HepG2 (cell line): ENCODE measurements around the gene CUL9. TPM values are rescaled to one million over a fixed set of nuclear protein-coding genes. Genes with fewer than 3 reads are reported as not detected.

Experiments
- CERS6 ChIP-seq: sonication (generic); formaldehyde crosslinking; IDR thresholded peaks from 2 replicates; pipeline ENCODE4 v1.5.0; 2020; ENCODE audit warnings: missing genetic modification reagents
- EED ChIP-seq: sonication (generic); formaldehyde crosslinking; IDR thresholded peaks from 2 replicates; pipeline ENCODE4 v1.5.0; 2020; ENCODE audit warnings: mild to moderate bottlenecking, missing genetic modification reagents
- GZF1 ChIP-seq: sonication (generic); formaldehyde crosslinking; IDR thresholded peaks from 2 replicates; pipeline ENCODE4 v1.5.1; 2020; ENCODE audit warnings: mild to moderate bottlenecking, missing genetic modification reagents
- KAT8 ChIP-seq: IDR thresholded peaks from 2 replicates; pipeline ENCODE4 v1.6.1; 2016; ENCODE audit warnings: missing genetic modification reagents, missing compliant biosample characterization
- KDM5B ChIP-seq: sonication (generic); formaldehyde crosslinking; IDR thresholded peaks from 2 replicates; pipeline ENCODE4 v1.4.0; 2020; ENCODE audit warnings: missing genetic modification reagents, mild to moderate bottlenecking, borderline replicate concordance
- LRRFIP1 ChIP-seq: sonication (generic); formaldehyde crosslinking; conservative IDR thresholded peaks from 2 replicates; pipeline ENCODE4 v1.4.0; 2020; ENCODE audit warnings: missing genetic modification reagents
- NFKBIZ ChIP-seq: IDR thresholded peaks from 2 replicates; pipeline ENCODE4 v1.6.1; 2018; ENCODE audit warnings: missing genetic modification reagents, missing compliant biosample characterization
- SOX13 ChIP-seq, 3 experiments: fragments of 450-650 bp in 1 of 3; sonication (generic) in 1 of 3; formaldehyde crosslinking in 1 of 3; IDR thresholded peaks in 2 of 3; conservative IDR thresholded peaks in 1 of 3; 2 replicates each; pipeline versions ENCODE4 v1.5.0 to v1.6.1; 2016 to 2020; ENCODE audit warnings: antibody characterized with exemption in 1 of 3, mild to moderate bottlenecking in 1 of 3, missing compliant biosample characterization in 1 of 3, missing genetic modification reagents in 1 of 3, moderate library complexity in 1 of 3
- SOX6 ChIP-seq, 2 experiments: fragments of 450-650 bp in 1 of 2; sonication (generic) in 1 of 2; formaldehyde crosslinking in 1 of 2; IDR thresholded peaks; 2 replicates each; pipeline versions ENCODE4 v1.4.0 to v1.6.1; 2017 to 2020; ENCODE audit warnings: antibody characterized with exemption in 1 of 2, mild to moderate bottlenecking in 1 of 2, missing genetic modification reagents in 1 of 2
- UBTF ChIP-seq: sonication (generic); formaldehyde crosslinking; IDR thresholded peaks from 2 replicates; pipeline ENCODE4 v1.4.0; 2020; ENCODE audit warnings: mild to moderate bottlenecking, missing genetic modification reagents
- ZMAT3 ChIP-seq: sonication (generic); formaldehyde crosslinking; conservative IDR thresholded peaks from 2 replicates; pipeline ENCODE4 v1.7.0; 2021; ENCODE audit warnings: missing genetic modification reagents
- ZNF562 ChIP-seq: sonication (generic); formaldehyde crosslinking; IDR thresholded peaks from 2 replicates; pipeline ENCODE4 v1.8.0; 2022; ENCODE audit warnings: missing genetic modification reagents, borderline replicate concordance
- ZNF576 ChIP-seq: sonication (generic); formaldehyde crosslinking; IDR thresholded peaks from 2 replicates; pipeline ENCODE4 v1.4.0; 2020; ENCODE audit warnings: mild to moderate bottlenecking, missing genetic modification reagents
- ZNF607 ChIP-seq: sonication (generic); formaldehyde crosslinking; IDR thresholded peaks from 2 replicates; pipeline ENCODE4 v1.5.1; 2020; ENCODE audit warnings: missing genetic modification reagents, mild to moderate bottlenecking, borderline replicate concordance
- ZNF672 ChIP-seq: sonication (generic); formaldehyde crosslinking; IDR thresholded peaks from 2 replicates; pipeline ENCODE4 v1.8.1; 2022; ENCODE audit warnings: missing genetic modification reagents
- ZNF674 ChIP-seq: sonication (generic); formaldehyde crosslinking; IDR thresholded peaks from 2 replicates; pipeline ENCODE4 v1.5.0; 2020; ENCODE audit warnings: low read depth, mild to moderate bottlenecking, missing genetic modification reagents
- ZNF704 ChIP-seq: sonication (generic); formaldehyde crosslinking; IDR thresholded peaks from 2 replicates; pipeline ENCODE4 v1.8.1; 2023; ENCODE audit warnings: mild to moderate bottlenecking, inconsistent platforms, moderate library complexity, missing genetic modification reagents, borderline replicate concordance
- polyA plus RNA-seq, 8 experiments: library from polyadenylated mRNA; depleted of rRNA in 3 of 8; stranded (reverse) in 7 of 8; unstranded in 1 of 8; fragments of >200 nt; fragmentation: Illumina TruSeq in 4 of 8; extraction: Trizol in 4 of 8; gene quantifications; 2 replicates each; pipeline versions ENCODE4 v1.2.1 to v1.2.3, GENCODE V29; 2011 to 2016; ENCODE audit warnings: low read depth in 4 of 8, missing spikeins in 1 of 8, mixed read lengths in 1 of 8; ENCODE audit not compliant: insufficient read depth in 1 of 8
- total RNA-seq, 5 experiments: library from RNA; depleted of rRNA; stranded (reverse); fragments of >200 nt; fragmentation: Illumina TruSeq; extraction: Trizol; gene quantifications; 2 replicates each; pipeline ENCODE4 v1.2.3, GENCODE V29; 2016; ENCODE audit warnings: low read depth in 1 of 5

The CUL9 gene
- total and polyA plus RNA-seq, 2 of the 13 experiments (the other 11 are each of a cell fraction or from before 2014, with no cell fraction given) = 11.4 to 13.7 TPM

- TF ChIP-seq UBTF (peak; percentile 78; the same call in 1 of the 2 replicates), ZNF607 (CRISPR knock-in tag) (peak; percentile 38; the same call in 1 of the 2 replicates), EED (peak; percentile 89), KDM5B (CRISPR knock-in tag) (0 out of 2 replicates have a peak, but pooled peaks have one; percentile 9), ZMAT3 (CRISPR knock-in tag) (0 out of 2 replicates have a peak, but pooled peaks have one; percentile 10), GZF1 (CRISPR knock-in tag) (peak; percentile 18; the same call in 1 of the 2 replicates), KAT8 (CRISPR knock-in tag) (no peak), ZNF576 (no peak), ZNF674 (CRISPR knock-in tag) (0 out of 2 replicates have a peak, but pooled peaks have one; percentile 34), SOX6 (IDR thresholded peaks at IDR 0.05) (no peak), SOX6 (CRISPR knock-in tag; IDR thresholded peaks at IDR 0.05) (no peak), ZNF672 (no peak), LRRFIP1 (CRISPR knock-in tag) (no peak), CERS6 (peak; percentile 49; the same call in 1 of the 2 replicates), ZNF562 (CRISPR knock-in tag) (no peak), NFKBIZ (CRISPR knock-in tag) (no peak), SOX13 (IDR thresholded peaks at IDR 0.05) (no peak), SOX13 (CRISPR knock-in tag; conservative IDR thresholded peaks at IDR 0.05 in 1 of 2, IDR thresholded peaks at IDR 0.05 in 1 of 2) (no peak), ZNF704 (0 out of 2 replicates have a peak, but pooled peaks have one; percentile 2)
These were observed 10.3 kb upstream of the CUL9 start (continued) for GRCh38 chr6:43171707-43172103.
